KOPT-K1 (cell line): ENCODE results near the gene RPE.

ENCODE experiments used
- H3K27ac ChIP-seq: fragments of 200-600 bp; sonication (generic); 2 replicates; pipeline ENCODE4 v1.5.1; 2016; ENCODE audit warnings: antibody characterized with exemption, mild to moderate bottlenecking, low read depth, low read length; ENCODE audit not compliant: poor library complexity, severe bottlenecking
- H3K36me3 ChIP-seq: fragments of 200-600 bp; sonication (generic); 2 replicates; pipeline ENCODE4 v1.5.1; 2017; ENCODE audit warnings: antibody characterized with exemption, mild to moderate bottlenecking, low read length, moderate library complexity; ENCODE audit not compliant: insufficient read depth
- H3K9me3 ChIP-seq: fragments of 200-600 bp; sonication (generic); 2 replicates; pipeline ENCODE4 v1.5.1; 2017; ENCODE audit warnings: antibody characterized with exemption, low read length, mild to moderate bottlenecking; ENCODE audit not compliant: insufficient read depth, poor library complexity, severe bottlenecking

The RPE gene

GRCh38 chr2:209985874-209986273, 16.6 kb upstream of the RPE start:
- Histone ChIP-seq H3K27ac (no peak overlapping the region), H3K9me3 (no peaks in the 10 kb centered on the region)

DNA sequence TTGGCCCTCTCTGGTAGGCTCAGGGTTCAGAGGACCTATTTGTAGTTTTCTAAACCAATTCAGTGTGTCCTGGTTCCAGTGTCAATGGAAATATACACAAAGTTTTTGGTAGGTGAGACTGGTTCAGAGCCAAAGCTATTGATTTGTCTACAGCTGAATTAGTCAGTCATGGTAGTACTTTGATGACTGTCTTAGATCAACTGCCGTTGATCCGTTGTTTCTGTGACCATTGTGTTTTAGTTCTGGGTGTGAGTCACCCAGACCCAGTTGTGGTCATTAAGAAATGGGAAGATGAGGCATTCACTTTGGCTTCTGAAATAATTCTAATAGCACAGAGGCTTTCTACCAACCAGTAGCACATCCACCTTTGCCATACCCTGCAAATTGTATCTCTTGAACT, 16.0 kb upstream of the RPE start:
- no peaks in the 10 kb centered on the region for H3K36me3 ChIP-seq
- no peaks in the 10 kb centered on the region for H3K9me3 ChIP-seq
- H3K27ac ChIP-seq, result no peak overlapping the region

More at GRCh38 chr2:209985874-209986273, 16.6 kb upstream of the RPE start:
- H3K36me3 ChIP-seq, result no peaks in the 10 kb centered on the region

GRCh38 chr2:209988010-209988409, 14.4 kb upstream of the RPE start:
- Histone ChIP-seq H3K36me3 (no peaks in the 10 kb centered on the region), H3K27ac (no peak overlapping the region), H3K9me3 (no peaks in the 10 kb centered on the region)

DNA sequence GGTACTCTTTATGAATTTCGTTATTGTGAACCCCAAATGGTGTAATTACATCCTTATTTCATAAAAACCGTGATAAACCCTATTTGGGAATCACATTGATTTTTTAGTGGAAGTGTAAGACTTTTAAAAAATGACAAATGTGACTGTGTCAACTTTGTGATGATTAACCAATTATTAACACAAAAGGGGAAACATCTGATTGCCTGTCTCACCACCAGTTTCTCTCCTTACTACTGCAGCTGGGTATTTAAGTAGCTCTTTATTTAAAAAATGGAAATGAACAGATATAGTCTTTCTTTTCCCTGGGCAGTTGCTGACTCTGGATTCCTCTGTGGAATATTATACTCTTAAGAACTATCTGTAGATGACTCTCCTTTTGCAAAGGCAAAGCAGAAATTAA, 11.6 kb upstream of the RPE start:
- H3K9me3 ChIP-seq, result no peaks in the 10 kb centered on the region
- no peaks in the 10 kb centered on the region for H3K36me3 ChIP-seq
- no peak overlapping the region for H3K27ac ChIP-seq

- no peak overlapping the region for H3K27ac ChIP-seq
- no peaks in the 10 kb centered on the region for H3K9me3 ChIP-seq
- H3K36me3 ChIP-seq, result no peaks in the 10 kb centered on the region
These were observed 8.5 kb upstream of the RPE start for GRCh38 chr2:209993968-209994367.

DNA sequence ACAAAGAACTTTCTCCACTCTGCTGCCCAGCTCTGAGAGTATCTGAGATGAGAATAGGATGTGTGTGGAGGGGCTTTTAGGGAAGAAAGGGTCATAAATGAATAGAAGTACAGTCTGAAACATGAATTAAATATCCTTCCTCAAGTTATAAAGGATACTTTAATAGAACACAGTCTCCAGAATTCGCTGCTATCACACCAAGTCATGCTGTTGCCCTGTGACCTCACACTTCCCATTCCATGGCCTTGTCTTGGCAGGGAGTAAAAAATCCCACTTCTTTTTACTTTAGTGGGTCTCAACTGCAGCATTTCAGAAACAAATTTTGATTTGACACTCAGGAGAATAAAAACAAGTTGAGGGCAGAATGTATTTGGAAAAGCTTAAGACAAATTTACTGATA, 3.8 kb upstream of the RPE start:
- Histone ChIP-seq H3K36me3 (no peaks in the 10 kb centered on the region), H3K27ac (no peak overlapping the region), H3K9me3 (no peaks in the 10 kb centered on the region)

DNA sequence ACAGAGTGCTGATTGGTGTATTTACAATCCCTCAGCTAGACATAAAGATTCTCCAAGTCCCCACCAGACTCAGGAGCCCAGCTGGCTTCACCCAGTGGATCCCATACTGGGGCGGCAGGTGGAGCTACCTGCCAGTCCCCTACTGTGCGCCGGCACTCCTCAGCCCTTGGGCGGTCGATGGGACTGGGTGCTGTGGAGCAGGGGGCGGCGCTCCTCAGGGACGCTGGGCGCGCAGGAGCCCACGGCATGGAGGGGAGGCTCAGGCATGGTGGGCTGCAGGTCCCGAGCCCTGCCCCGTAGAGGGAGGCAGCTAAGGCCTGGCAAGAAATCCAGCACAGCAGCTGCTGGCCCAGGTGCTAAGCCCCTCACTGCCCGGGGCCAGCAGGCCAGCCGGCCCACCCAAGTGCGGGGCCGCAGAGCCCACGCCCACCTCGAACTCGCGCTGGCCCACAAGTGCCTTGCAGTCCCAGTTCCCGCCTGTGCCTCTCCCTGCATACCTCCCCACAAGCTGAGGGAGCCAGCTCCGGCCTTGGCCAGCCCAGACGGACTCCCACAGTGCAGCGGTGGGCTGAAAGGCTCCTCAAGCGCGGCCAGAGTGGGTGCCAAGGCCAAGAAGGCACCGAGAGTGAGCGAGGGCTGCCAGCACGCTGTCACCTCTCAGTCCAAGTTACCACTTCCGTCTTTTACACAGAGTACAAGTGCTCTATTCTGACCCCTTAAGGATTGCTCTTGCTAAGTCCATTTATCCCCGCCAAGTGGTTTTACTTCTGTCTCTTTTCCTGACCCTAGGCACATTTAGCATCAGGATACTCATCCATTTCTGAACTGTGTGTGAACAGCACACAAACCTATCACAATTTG, 1.7 kb upstream of the RPE start:
- Histone ChIP-seq H3K9me3 (no peaks in the 10 kb centered on the region), H3K27ac (no peak overlapping the region)

DNA sequence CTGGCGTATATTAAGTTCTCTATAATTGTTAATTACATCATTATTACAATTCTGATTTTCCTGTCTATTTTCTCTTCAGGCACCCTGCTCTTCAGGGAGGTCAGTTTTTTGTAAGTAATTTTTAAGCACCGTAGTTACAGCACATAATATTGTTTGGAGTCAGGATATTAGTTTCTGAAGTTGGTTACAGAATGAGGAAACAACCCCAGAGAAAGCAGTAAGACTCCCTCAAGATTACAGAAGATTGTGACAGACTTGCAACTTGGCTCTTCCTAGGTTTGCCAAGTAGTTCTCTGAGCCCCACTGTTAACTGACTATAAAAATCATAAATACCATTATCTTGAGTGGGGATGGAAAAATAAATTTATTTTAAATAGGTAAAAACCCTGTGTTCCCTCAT, 921 bp downstream of the RPE start:
- Histone ChIP-seq H3K36me3 (peaks cover 42% of the 10 kb centered on the region), H3K27ac (peak overlapping the region; percentile 71), H3K9me3 (no peaks in the 10 kb centered on the region)

More for the DNA sequence above, 1.7 kb upstream of the RPE start:
- H3K36me3 ChIP-seq, result peaks cover 16% of the 10 kb centered on the region; the same call in 1 of the 2 replicates

GRCh38 chr2:210004881-210005280, 2.4 kb downstream of the RPE start:
- Histone ChIP-seq H3K36me3 (peaks cover 57% of the 10 kb centered on the region), H3K27ac (no peak overlapping the region), H3K9me3 (no peaks in the 10 kb centered on the region)

- H3K27ac ChIP-seq, result no peak overlapping the region
- no peaks in the 10 kb centered on the region for H3K9me3 ChIP-seq
- H3K36me3 ChIP-seq, result peaks cover 86% of the 10 kb centered on the region
These were observed 5.5 kb downstream of the RPE start for GRCh38 chr2:210007895-210008294.

GRCh38 chr2:210009126-210009525, 6.7 kb downstream of the RPE start:
- Histone ChIP-seq H3K27ac (no peak overlapping the region), H3K36me3 (peaks cover 96% of the 10 kb centered on the region), H3K9me3 (no peaks in the 10 kb centered on the region)

DNA sequence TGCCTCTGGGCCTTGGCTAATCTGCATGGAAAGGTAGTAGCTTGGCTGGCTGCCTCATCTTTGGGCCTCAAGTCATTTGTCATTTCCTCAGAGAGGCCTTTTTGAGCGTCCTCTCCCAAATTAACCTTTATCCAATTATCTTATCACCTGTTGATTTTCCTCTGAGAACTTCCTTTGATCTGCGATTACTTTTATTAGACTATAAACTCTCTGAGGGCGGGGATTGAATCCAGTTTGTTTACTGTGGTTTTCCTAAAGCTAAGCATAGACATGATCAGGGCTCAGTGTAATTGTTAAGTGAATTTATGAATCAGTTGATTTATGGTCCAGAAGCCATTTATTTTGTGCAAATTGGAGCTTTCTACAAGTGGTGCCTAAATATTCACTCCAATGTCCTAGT, 7.5 kb downstream of the RPE start:
- Histone ChIP-seq H3K9me3 (no peaks in the 10 kb centered on the region), H3K36me3 (peaks cover 98% of the 10 kb centered on the region), H3K27ac (no peak overlapping the region)

DNA sequence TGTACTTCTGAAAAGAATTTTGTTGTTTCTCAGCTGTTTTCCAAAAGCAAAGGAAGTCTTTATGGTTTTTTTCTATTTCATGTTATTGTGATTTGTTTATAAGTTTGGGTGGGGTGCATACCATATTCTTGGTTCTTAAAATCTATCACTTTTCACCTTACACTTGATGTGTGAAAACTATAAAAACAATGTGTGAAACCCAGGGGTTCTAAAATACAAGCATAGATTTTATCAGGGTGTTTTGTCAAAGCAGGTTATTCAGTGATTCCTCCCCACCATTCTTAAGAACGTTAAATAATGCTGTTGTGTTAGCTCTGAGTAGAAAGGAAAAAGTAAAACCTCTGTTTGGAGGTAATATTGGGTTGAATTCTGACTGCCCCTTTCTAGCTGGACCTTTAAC, 17.7 kb downstream of the RPE start:
- H3K36me3 ChIP-seq, result peaks cover 98% of the 10 kb centered on the region
- no peaks in the 10 kb centered on the region for H3K9me3 ChIP-seq
- H3K27ac ChIP-seq, result no peak overlapping the region

GRCh38 chr2:210022824-210023223, 20.4 kb downstream of the RPE start:
- Histone ChIP-seq H3K36me3 (peaks cover 85% of the 10 kb centered on the region), H3K9me3 (no peaks in the 10 kb centered on the region), H3K27ac (no peak overlapping the region)

GRCh38 chr2:210027608-210028007, 25.2 kb downstream of the RPE start:
- H3K36me3 ChIP-seq, result peaks cover 51% of the 10 kb centered on the region

GRCh38 chr2:210028178-210028577, 25.7 kb downstream of the RPE start:
- Histone ChIP-seq H3K9me3 (no peaks in the 10 kb centered on the region), H3K36me3 (peaks cover 45% of the 10 kb centered on the region), H3K27ac (no peak overlapping the region)

More at GRCh38 chr2:210027608-210028007, 25.2 kb downstream of the RPE start:
- no peaks in the 10 kb centered on the region for H3K9me3 ChIP-seq
- no peak overlapping the region for H3K27ac ChIP-seq
